KOPT-K1 (cell line): ENCODE data around the gene MEGF11.

Experiments used
- H3K27ac ChIP-seq: fragments of 200-600 bp; sonication (generic); 2 replicates; pipeline ENCODE4 v1.5.1; 2016; ENCODE audit warnings: antibody characterized with exemption, mild to moderate bottlenecking, low read depth, low read length; ENCODE audit not compliant: poor library complexity, severe bottlenecking
- H3K36me3 ChIP-seq: fragments of 200-600 bp; sonication (generic); 2 replicates; pipeline ENCODE4 v1.5.1; 2017; ENCODE audit warnings: antibody characterized with exemption, mild to moderate bottlenecking, low read length, moderate library complexity; ENCODE audit not compliant: insufficient read depth
- H3K9me3 ChIP-seq: fragments of 200-600 bp; sonication (generic); 2 replicates; pipeline ENCODE4 v1.5.1; 2017; ENCODE audit warnings: antibody characterized with exemption, low read length, mild to moderate bottlenecking; ENCODE audit not compliant: insufficient read depth, poor library complexity, severe bottlenecking

The MEGF11 gene

DNA sequence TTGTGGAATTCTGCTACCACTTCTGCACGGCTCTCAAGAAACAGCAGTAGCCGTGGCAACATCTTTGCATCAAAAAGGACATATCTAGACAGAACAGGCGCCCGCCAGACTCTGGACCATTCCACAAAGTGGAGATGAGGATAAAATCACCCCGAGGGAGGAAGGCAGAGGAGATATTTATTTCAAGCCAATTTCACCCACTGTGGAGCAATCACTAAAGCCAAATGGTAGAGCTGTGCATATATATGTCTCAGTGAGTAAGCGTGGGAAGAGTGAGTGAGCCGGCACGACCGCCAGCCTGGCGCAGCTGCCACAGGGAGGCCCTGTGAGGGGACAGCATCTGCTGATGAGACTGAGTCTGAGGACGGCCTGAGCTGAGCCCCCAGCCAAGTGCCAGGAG lies 111.3 kb downstream of the MEGF11 start:
- Histone ChIP-seq H3K27ac (no peak overlapping the region), H3K9me3 (no peaks in the 10 kb centered on the region), H3K36me3 (no peaks in the 10 kb centered on the region)

DNA sequence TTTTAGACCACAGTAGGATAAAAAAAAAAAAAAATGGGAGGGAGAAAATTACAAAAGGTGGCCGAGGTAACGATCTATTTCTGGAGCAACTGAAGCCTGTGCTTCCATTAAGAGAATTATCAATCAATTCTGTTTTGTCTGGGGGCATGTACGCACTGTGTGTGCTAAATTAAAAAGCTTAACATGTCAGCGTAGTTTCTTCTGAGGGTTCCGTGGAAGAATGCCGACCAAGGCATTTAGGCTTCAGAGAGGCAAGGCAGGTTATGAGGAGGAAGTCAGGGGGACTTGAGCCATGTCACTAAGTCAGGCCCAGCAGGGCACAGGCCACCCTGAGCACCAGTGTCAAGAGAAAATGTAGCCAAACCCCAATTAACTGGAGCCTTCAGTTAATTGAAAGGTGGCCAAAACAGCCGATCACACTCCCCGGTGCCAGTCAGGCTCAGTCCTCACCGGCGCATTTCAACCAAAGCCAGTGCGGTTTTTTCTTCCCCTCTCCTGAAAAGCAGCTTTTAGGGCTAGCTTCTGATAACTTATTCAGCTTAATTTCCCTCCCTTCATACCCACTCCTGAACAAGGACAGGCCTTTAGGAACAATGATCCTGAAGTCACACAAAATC lies 113.9 kb downstream of the MEGF11 start:
- Histone ChIP-seq H3K36me3 (no peaks in the 10 kb centered on the region), H3K27ac (no peak overlapping the region), H3K9me3 (no peaks in the 10 kb centered on the region)

DNA sequence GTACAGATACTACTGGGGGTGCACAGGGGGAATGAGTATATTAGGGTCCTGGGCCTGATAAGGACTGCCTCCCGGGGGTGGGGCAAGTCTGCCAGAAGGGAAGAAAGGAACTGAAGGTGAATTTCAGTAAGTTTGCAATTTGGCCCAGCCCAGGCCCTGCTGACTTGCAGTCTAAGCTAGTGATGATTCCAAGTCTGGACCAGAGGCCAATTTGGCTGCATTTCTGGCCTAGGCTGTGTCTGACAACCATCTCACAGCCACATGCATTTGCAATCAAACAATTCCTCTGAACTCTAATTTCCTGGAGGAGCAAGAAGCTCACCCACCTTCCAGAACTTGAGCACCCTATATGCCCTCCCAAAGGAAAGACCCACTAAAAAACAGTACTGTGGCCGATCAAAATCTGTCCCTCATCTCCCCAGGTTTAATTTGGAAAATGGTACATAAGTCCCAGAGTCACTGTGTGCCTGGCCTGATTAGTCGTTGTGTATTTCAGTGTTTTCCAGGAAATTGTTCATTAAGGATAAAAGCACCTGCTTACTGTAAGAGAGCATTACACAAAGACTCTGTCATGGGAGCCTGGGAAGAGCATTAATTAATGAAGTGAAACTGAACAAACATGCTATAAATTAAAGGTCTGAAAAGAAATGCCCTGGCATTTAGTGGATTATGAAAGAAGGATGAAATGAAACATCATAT lies 114.5 kb downstream of the MEGF11 start:
- Histone ChIP-seq H3K9me3 (no peaks in the 10 kb centered on the region), H3K27ac (no peak overlapping the region), H3K36me3 (no peaks in the 10 kb centered on the region)

DNA sequence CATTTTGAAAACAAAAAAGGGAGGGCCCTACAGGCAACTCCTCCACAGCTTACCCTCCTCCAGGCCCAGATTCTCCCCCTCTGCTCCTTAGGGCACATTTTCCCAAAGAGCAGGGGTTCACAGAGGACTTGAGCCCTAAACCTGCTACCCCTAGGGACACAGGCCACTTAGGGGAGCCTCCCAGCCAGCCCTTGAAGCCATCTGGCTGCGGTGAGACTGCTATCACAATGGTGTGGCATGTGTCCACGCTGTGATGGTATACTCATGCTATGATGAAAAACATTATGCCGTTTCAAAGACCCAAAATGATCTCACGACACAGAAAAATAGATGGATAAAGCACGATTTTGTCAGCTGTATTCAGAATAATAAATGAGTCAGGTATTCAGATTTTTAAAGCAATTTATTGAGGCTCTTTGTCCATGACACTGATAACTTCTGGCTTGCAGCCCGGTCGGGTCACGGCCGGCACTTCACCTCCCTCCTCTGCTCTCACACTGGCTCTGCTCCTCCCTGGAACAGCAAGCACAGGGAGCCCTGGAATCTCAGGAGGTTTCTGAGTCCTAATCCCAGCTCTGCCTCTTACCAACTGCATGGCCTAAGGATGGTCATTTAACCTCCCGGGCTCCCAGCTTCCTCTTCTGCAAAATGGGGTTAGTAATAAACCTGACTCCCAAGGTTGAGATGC lies 115.3 kb downstream of the MEGF11 start:
- Histone ChIP-seq H3K36me3 (no peaks in the 10 kb centered on the region), H3K27ac (no peak overlapping the region), H3K9me3 (no peaks in the 10 kb centered on the region)

DNA sequence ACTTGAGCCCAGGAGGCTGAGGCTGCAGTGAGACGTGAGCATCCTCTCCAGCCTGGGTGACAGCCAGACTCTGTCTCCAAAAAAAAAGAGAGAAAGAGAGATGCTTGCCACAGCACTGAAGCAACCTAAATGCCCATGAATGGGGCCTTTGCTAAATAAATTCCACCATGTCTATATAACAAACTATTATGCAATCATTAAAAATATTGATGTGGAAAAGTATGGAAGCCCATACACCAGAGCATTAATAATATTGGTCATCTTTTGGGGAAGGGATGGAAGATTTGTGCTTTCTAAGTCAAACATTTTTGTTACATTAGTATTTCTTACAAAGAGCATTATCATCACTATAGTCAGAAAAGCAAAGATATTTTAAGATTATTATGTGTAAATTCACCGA lies 116.6 kb downstream of the MEGF11 start:
- Histone ChIP-seq H3K36me3 (no peaks in the 10 kb centered on the region), H3K27ac (no peak overlapping the region), H3K9me3 (no peaks in the 10 kb centered on the region)

DNA sequence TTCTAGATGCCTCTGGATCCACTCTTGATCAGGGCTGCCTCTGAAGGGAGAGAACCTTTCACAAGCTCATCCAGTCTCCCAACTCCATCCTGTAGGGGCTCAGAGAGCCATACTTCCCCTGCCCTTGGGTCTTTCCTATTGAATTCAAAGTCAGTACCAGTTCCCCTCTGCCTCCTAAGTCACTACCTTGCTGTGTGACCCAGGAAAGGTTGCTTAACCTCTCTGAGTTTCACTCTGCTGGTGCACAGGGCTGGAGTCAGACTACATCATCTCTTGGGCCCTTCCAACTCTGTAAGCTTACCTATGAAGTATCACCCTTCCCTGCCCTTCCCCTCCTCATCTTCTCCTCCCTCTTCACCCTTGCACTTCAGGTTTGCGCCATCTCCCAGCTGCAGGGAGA lies 117.9 kb downstream of the MEGF11 start:
- no peak overlapping the region for H3K27ac ChIP-seq
- no peaks in the 10 kb centered on the region for H3K36me3 ChIP-seq
- no peaks in the 10 kb centered on the region for H3K9me3 ChIP-seq

DNA sequence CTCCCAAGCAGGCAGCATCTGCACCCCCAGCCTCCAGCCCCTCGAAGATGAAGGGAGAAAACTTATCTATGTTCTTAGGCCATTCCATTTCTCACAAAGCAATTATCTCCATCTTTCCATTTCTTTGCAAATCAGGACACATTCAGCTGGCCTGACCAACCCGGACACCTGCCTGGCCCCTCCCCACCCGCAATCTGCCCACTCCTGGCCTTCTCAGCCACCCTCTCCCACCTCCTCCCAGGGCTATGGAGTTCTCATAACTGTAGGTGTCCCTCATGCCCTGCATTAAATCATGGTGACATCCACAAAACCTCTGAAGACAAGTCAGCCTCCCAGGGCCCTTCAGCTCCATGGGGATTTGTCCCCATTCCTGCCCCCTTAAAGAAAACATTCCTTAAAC lies 119.3 kb downstream of the MEGF11 start:
- Histone ChIP-seq H3K36me3 (no peaks in the 10 kb centered on the region), H3K27ac (no peak overlapping the region), H3K9me3 (no peaks in the 10 kb centered on the region)

DNA sequence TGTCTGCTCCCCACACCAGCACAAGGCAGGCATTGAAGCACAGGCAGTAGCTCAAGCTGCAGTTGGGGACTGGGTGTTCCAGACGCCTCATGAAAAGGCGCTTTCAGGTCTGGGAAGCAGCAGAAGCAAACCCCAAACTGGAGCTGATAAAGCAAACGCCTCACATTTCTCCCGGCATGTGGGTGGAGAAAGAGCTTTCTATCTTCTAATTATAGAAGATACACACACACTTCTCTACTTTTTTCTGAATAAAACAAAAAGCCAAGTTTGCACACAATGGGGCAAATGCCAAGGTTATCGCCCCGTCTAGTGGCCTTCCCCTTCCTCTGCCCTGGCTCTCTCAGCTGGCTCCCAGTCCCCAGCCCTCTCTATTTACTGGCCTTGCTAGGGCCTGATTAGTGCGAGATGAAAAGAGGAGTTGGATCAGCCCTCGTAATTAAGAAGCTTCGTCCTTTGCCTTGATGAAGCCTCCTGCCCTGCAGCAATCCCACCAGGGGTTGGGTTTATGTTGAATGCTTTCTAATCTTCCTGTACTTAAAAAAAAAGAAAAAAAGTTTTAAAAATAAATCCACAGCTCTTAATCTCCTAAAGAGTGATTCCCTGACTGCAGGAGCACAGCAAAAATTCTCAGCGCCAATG lies 120.2 kb downstream of the MEGF11 start:
- Histone ChIP-seq H3K27ac (no peak overlapping the region), H3K36me3 (no peaks in the 10 kb centered on the region), H3K9me3 (no peaks in the 10 kb centered on the region)

DNA sequence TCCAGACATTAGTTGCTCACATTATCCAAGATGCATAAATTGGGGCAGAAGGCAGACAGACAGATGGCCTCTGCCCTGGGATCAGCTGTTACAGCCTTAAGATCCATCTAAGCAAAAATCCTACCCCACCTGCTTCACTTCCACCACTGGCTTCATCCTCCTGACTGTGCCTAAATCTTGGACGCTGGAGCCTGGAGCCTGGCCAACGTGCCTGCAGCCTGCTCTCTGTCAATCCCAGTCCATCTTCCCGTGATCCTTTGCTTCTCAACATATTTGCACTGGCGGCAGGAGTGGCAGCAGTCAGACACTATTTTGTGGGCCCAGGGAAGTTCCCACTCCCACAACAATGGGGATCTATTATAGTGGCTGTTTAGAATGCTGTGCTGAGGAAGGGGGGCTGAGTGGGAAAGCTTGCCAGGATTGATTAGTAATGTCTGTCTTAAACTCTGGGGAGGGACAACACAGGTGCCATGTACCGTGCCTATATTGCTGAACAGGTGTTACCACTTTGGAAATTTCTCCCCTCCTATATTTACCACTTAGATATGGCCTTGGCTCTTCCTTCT lies 121.2 kb downstream of the MEGF11 start:
- Histone ChIP-seq H3K36me3 (no peaks in the 10 kb centered on the region), H3K27ac (no peak overlapping the region), H3K9me3 (no peaks in the 10 kb centered on the region)

DNA sequence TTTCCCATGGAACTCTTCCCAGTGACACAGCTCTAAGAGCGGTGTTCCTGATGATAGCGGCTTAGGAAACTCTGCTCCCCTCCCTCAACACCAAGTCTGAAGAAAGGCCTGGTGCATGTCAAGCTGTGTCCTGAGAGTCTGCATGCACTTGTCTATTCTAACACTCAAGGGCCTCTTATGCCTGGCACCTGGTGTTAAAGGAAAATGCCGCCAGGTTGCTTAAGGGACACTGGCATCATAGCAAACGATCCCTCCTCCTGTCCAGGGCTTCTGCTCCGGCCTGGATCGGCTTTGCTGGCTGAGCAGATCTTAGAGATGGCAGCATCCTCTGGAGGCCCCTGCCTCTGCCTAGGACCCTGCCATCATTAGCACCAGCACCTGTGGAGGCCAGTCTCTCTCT lies 121.7 kb downstream of the MEGF11 start:
- H3K36me3 ChIP-seq, result no peaks in the 10 kb centered on the region
- H3K9me3 ChIP-seq, result no peaks in the 10 kb centered on the region
- no peak overlapping the region for H3K27ac ChIP-seq

DNA sequence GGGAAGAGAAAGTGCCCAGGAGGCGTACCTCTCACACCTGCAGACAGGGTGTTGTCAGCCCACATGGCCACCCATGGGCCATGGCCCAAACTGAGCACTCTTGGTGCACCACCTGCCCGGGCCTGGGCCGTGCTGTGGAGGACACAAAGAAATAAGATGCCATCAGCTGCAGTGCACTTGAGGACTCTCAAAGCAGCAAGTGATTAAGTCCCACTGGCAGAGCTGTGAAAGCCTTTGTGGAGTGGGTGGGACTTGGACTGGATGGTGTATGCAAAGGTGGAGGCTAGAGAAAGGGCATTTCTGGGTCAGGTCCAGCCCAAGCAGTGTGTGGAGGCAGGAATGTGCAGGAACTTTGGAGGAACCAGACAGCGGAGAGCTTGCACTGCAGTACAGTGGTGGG lies 122.3 kb downstream of the MEGF11 start:
- no peaks in the 10 kb centered on the region for H3K9me3 ChIP-seq
- H3K36me3 ChIP-seq, result no peaks in the 10 kb centered on the region
- H3K27ac ChIP-seq, result no peak overlapping the region

DNA sequence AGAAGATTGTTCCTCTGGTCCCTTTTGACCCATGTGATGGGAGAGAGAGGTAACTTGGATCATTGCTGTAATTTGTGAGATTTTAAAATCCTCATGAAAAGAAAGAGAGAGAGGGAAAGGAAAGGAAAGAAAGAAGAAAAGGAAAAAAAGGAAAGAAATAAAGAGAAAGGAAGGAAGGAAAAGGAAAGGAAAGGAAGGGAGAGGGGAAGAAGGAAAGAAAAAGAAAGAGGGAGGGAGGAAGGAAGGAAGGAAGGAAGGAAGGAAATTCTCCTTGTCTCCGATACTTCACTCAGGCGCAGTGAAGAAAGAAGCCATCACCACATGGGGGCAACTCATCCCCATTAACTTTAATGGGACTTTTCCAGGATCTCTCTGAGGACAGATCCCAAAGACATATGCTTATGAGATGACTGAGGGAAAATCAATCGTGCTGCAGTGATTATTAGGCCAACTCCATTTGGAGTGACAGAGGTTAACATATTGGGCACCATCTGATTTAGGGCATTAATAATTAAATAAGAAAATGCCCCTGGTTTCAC lies 123.0 kb downstream of the MEGF11 start:
- Histone ChIP-seq H3K9me3 (no peaks in the 10 kb centered on the region), H3K36me3 (no peaks in the 10 kb centered on the region), H3K27ac (no peak overlapping the region)

DNA sequence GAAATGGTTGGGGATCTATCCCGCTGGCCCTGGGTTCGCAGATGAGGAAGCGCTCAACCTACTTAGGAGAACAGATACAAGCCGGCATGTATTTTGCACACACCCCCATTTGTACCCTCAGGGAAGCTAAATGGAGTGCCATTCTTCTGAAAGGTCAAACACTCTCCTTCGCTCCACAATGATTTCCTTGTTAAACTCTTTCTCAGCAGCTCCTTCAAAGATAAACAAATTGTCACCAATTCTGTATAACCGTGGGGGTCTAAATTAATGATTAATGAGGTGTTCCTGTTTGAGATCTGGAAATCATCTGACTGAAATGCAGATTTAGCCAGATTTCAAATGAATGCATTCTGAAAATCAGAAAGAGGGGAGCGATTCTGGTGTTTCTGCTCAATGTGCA lies 124.0 kb downstream of the MEGF11 start:
- Histone ChIP-seq H3K9me3 (no peaks in the 10 kb centered on the region), H3K27ac (no peak overlapping the region), H3K36me3 (no peaks in the 10 kb centered on the region)

DNA sequence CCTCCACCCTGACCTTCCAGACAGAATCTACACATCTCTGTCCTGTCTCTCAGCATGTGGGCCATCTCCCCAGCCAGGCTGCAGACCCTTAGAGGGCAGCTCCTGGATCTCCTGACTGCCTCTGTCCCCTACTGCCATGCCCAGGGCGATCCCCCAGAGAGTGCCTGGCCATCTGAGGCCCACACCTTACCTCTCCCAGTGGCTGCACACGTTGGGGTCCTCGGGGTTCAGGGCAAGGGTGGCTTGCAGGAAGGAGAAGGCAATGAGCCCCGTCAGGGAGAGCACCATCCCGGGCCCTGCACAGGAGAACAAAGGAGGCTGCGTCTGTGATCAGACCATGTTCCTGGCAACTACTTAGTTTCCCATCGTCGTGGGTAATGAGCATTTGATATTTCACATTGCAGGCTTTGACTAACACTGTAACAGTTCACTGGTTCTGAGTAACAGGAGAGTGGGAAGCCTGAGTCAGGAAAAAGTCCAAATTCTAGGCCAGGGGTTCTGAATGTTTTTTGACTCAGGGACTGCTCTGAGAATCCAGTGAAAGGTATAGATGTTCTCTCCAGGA lies 125.4 kb downstream of the MEGF11 start:
- H3K36me3 ChIP-seq, result no peaks in the 10 kb centered on the region
- no peak overlapping the region for H3K27ac ChIP-seq
- H3K9me3 ChIP-seq, result no peaks in the 10 kb centered on the region

DNA sequence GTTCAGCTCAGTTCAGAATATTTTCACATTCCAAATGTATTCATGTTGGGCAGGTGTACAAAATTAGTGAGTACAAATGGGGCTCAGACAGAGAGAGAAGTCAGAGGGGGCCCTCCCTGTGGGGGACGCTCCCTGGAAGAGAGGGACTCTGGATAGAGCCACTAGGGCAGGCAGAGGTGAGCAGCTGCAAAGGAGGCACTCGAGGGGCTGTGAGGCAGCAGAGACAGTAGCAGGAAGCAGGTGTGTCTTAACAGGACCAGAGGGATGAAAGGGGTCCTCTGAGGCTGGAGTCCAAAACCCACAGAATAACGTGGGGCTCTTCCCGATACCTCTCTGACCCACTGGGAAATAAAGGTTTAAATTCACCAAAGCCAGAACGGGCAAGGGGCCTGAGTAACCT lies 127.1 kb downstream of the MEGF11 start:
- Histone ChIP-seq H3K27ac (no peak overlapping the region), H3K9me3 (no peaks in the 10 kb centered on the region), H3K36me3 (no peaks in the 10 kb centered on the region)
